ENCODE results near the gene HIVEP3.

DNA sequence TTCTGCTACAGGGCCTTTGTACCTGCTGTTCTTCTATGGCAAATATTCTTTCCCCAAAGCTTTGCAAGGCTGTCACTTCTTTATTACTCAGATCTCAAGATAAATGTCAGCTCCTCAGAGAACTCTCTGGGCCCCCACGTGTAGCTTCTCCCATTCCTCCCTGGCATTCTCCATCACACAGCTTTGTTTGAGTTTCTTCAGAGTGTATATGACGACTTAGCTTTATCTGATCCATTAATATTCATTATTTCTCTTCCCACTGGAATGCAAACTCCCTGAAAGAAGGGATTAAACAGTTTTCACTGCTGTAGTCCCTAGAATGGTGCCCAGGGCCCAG lies 259.6 kb downstream of the HIVEP3 start:
- TF ChIP-seq, protein P1, sequence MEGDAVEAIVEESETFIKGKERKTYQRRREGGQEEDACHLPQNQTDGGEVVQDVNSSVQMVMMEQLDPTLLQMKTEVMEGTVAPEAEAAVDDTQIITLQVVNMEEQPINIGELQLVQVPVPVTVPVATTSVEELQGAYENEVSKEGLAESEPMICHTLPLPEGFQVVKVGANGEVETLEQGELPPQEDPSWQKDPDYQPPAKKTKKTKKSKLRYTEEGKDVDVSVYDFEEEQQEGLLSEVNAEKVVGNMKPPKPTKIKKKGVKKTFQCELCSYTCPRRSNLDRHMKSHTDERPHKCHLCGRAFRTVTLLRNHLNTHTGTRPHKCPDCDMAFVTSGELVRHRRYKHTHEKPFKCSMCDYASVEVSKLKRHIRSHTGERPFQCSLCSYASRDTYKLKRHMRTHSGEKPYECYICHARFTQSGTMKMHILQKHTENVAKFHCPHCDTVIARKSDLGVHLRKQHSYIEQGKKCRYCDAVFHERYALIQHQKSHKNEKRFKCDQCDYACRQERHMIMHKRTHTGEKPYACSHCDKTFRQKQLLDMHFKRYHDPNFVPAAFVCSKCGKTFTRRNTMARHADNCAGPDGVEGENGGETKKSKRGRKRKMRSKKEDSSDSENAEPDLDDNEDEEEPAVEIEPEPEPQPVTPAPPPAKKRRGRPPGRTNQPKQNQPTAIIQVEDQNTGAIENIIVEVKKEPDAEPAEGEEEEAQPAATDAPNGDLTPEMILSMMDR (IDR thresholded peaks at IDR 0.05) = no peak
- TF ChIP-seq POLR2A (IDR thresholded peaks at IDR 0.05) = no peak

Measured in body of pancreas (tissue), 4 donors.